NK-92 treated with Interleukin-12 subunit alpha and Interleukin-12 subunit beta, amount 100 ng/mL, for 24 hours (cell line): Measurements from ENCODE around the gene COL18A1.
"Not testable (repeated sequence)": the region's sequence is repeated elsewhere in the genome, so short reads cannot be mapped to it uniquely, and the experiment has no call there.

ENCODE experiments used
- DNase-seq: peaks from one replicate; lab custom pipeline; 2025; lab: John Stamatoyannopoulos, UW

The COL18A1 gene

GRCh38 chr21:45441431-45442255 lies 36.7 kb downstream of the COL18A1 start:
- DNase-seq: no peak

GRCh38 chr21:45442276-45442675 lies 37.3 kb downstream of the COL18A1 start:
- no peak for DNase-seq

GRCh38 chr21:45442686-45443594 lies 38.0 kb downstream of the COL18A1 start:
- DNase-seq: not testable (repeated sequence)

- no peak for DNase-seq
Measured at GRCh38 chr21:45443595-45444181, 38.7 kb downstream of the COL18A1 start.

- DNase-seq: no peak
Measured at GRCh38 chr21:45444385-45444784, 39.4 kb downstream of the COL18A1 start.

GRCh38 chr21:45445369-45445768 lies 40.4 kb downstream of the COL18A1 start:
- no peak for DNase-seq

GRCh38 chr21:45447821-45448220 lies 42.9 kb downstream of the COL18A1 start:
- DNase-seq: no peak

- no peak for DNase-seq
Measured at GRCh38 chr21:45448283-45448809, 43.4 kb downstream of the COL18A1 start.

GRCh38 chr21:45448810-45449657 lies 44.1 kb downstream of the COL18A1 start:
- DNase-seq: no peak

- DNase-seq: no peak
Measured at GRCh38 chr21:45449658-45450422, 44.9 kb downstream of the COL18A1 start.

GRCh38 chr21:45450423-45451090 lies 45.6 kb downstream of the COL18A1 start:
- DNase-seq: no peak

GRCh38 chr21:45451091-45451740 lies 46.3 kb downstream of the COL18A1 start:
- DNase-seq: no peak

GRCh38 chr21:45451771-45452182 lies 46.8 kb downstream of the COL18A1 start:
- no peak for DNase-seq

- no peak for DNase-seq
Measured at GRCh38 chr21:45452696-45453307, 47.8 kb downstream of the COL18A1 start.

GRCh38 chr21:45453308-45453950 lies 48.5 kb downstream of the COL18A1 start:
- DNase-seq: no peak

GRCh38 chr21:45454060-45454925 lies 49.3 kb downstream of the COL18A1 start:
- no peak for DNase-seq

- no peak for DNase-seq
Measured at GRCh38 chr21:45454926-45455673, 50.1 kb downstream of the COL18A1 start.
